Stimulated activated CD8-positive, alpha-beta memory T cell treated with anti-CD3 and anti-CD28 coated beads, Interleukin-7, amount 100 ng/mL, for 48 hours (primary cell): ENCODE results near the gene SOX18.
"Not testable (repeated sequence)": the region's sequence is repeated elsewhere in the genome, so short reads cannot be mapped to it uniquely, and the experiment has no call there.

Source experiments
- DNase-seq, 2 donors: peaks; one replicate each; pipeline ENCODE4 v3.0.0-alpha.2; 2020; ENCODE audit warnings: low read depth in 1 of 2; ENCODE audit errors: extremely low read depth in 1 of 2

Gene SOX18

DNA sequence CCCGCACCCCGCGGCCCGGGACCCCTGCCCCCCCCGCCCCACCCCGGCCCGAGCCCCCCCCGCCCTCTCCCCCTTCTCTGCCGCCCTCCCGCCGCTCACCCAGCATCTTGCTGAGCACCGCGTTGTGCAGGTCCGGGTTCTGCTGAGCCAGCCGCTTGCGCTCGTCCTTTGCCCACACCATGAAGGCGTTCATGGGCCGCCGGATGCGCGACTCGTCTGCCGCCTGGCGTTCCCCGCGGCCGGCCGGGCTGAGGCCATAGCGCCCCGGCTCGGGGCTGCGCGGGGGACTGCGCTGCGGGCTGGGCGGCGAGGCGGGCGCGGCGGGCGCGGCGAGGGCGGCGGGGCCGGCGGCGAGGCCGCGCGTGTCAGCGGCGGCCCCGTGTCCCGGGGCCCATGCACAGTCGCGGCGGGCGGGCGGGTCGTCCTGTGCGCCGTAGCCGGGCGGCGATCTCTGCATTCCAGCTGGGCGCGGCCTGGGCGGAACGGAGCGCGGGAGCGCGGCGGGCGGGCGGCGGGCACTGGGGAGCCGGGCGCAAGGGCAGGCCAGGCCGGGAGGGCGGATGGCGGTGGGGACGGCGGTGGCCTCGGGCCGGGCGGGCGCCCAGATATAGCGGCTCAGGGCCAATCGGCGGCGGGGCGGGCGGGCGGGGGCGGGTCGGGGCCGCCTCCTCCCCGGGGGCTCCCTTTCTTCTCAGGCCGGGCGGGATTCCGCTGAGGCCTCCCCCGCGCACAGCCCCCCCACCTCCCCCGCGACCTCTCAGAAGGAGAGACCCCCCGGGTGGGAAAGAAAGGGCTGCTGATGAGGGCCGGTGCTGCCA lies at the start of gene SOX18:
Gene SOX18, minus strand, starts transcription at position 580 of the 818 bp plus-strand sequence. Its CDS starts 123 bp downstream, at position 457.
- DNase-seq = no peak

DNA sequence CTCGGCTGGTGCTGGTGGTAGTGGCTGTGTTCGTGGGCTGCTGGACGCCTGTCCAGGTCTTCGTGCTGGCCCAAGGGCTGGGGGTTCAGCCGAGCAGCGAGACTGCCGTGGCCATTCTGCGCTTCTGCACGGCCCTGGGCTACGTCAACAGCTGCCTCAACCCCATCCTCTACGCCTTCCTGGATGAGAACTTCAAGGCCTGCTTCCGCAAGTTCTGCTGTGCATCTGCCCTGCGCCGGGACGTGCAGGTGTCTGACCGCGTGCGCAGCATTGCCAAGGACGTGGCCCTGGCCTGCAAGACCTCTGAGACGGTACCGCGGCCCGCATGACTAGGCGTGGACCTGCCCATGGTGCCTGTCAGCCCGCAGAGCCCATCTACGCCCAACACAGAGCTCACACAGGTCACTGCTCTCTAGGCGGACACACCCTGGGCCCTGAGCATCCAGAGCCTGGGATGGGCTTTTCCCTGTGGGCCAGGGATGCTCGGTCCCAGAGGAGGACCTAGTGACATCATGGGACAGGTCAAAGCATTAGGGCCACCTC lies 49.1 kb upstream of the SOX18 start:
- no peak for DNase-seq

DNA sequence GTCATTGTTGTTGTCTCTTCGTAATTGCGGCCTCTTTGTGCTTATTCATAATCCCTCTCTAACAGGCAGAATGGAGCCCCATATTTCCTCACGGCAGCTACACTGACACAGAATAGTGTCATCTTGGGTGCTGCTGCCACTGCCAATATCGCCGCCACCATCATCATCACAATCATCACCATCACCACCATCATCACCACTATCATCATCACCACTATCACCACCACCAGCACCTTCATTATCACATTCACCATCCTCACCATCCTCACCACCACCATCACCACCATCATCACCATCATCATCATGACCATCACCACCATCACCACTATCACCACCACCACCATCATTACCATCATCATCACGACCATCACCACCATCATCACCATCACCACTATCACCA lies 47.1 kb upstream of the SOX18 start:
- no peak for DNase-seq

DNA sequence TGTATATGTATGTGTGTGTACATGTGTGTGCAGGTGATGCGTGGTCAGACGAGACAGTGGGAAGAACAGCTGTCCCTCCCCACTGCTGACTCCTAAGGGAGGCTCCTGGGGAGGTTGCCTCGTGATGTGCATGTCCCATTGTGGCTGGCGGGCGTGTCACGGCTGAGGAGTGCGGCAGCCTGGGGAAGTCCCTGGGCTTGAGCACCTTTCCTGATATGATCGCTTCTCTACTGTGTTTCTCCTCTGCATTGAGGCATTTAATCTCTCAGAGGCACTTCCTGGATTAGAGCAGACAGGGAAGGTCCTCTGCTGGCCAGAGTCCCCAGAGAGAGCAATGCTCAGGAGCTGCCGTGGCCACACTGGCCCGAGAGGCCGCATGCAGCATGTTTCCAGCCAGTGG lies 46.5 kb upstream of the SOX18 start:
- no peak for DNase-seq

DNA sequence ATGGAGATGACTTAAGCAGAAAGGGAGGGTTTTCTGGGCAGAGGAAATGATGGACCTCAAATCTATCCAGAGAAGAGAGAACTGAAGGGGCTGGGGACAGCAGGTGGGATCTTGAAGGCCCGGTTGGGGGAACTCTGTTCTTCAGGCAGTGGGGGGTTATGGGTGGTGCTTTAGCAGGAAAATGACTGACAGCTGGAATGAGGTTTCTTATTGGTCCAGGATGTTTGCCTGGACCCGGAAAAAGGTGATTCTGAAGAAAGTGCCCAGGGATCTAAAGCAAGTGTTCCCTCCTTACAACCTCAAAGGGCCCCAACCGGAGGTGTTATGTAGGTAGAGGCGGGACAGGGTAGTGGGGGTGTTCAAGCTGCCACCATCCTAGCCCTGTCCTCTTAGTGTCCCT lies 46.0 kb upstream of the SOX18 start:
- DNase-seq = no peak

DNA sequence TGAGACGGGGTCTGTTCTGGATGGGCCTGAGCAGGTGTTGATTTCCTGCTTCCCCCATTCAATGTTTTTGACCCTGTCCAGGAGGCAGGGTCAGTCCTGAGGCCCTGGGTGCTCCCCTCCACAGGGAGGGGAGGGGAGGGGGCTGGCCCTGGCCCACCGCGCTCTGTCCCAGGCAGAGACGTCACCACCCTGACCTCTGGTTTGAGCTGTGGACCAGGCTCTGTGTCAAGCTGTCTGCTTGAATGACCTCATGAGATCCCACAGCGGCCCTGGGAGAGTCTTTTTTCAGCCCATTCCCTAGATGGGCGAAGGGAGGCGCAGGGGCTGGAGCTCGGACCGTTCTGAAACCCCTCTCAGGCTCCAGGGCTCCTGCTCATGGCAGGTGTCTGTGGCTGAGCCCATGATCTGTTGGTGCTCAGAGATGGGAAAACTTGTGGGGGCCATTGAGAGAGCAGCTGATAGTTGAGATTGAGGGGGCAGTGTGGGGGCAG lies 43.6 kb upstream of the SOX18 start:
- DNase-seq = no peak

- no peak for DNase-seq
These were observed 43.0 kb upstream of the SOX18 start for GRCh38 chr20:64092258-64093012.

DNA sequence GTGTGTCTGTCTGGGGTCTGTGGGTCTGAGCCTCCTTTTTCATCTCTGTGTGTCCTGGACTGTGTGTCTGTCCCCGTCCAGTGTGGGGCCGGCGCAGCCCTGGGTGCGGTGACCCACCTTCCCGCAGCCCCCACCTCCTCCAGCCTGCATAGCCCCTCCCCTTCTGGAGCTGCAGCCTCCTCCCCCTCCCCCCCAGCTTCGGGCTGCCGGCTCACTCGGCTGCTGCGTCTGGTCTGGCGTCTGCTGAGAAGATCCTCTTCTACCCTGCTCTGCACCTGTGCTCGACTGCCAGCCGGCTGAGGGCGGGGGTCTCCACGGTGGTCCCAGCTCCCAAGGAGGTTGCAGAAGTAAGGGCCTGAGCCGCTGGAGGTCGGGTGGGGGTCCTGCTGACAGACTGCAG lies 42.3 kb upstream of the SOX18 start:
- DNase-seq = no peak

DNA sequence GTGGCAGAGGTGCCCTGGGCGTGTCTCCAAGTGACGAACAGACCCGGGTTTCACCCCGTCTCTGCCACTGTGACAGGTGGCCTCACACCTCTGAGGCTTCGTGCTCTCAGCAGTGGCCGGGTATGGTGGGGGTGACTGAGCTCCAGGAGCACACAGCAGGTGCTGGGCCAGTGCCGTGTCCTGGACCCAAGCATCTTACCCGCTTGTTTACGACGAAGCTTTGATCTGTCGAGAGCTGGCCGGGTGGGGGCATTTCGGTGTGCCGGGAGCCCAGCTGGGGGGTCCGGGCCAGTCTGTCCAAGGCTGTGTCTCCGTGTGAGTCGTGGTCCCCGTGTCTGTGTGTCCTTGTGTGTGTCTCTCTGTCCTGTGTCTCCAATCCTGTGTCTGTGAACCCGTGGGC lies 41.9 kb upstream of the SOX18 start:
- DNase-seq = no peak

DNA sequence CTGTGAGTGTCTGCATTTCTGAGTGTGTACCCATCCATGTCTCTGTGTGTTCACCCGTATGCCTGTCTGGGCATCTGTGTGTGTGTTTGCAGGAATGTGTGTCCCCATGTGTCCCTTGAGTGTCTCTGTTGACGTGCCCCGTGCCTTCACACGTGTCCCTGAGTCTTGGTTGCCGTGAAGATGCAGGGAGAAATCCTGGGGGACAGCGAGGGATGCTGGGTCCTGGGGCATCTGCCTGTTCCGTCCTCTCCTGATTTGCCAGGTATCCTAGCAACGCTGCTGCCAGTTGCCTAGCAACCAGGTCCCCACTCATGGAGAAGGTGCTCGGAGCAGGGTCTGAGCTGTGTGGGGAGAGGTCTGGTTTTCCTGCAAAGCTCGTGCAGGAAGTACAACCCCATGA lies 40.7 kb upstream of the SOX18 start:
- no peak for DNase-seq

DNA sequence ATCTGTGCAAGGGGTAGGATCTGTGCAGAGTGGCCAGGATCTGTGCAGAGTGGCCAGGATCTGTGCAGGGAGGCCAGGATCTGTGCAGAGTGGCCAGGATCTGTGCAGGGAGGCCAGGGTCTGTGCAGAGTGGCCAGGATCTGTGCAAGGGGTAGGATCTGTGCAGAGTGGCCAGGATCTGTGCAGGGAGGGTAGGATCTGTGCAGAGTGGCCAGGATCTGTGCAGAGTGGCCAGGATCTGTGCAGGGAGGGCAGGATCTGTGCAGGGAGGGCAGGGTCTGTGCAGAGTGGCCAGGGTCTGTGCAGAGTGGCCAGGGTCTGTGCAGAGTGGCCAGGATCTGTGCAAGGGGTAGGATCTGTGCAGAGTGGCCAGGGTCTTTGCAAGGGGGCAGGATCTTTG lies 39.1 kb upstream of the SOX18 start:
- DNase-seq = not testable (repeated sequence)

GRCh38 chr20:64087226-64087825 lies 37.9 kb upstream of the SOX18 start:
- DNase-seq = not testable (repeated sequence)

DNA sequence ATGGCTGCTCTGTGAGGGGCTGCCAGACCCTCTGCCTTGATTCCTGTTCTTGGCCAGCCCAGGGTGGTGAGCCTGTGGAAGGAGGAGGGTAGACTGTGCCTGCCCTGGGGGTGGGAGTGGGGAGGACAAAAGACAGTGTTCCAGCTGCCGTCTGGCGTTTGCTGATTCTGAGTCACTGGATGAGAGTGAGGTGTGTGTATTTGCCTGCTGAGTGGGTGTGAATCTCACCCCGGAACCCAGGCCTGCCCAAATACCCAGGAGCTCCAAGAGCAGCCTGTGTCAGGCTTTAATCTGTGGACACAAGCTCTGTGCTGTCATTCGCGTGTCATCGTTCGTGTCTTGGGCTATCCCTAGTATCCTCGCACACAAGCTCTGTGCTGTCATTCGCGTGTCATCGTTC lies 37.4 kb upstream of the SOX18 start:
- no peak for DNase-seq

GRCh38 chr20:64084685-64085152 lies 35.3 kb upstream of the SOX18 start:
- no peak for DNase-seq

DNA sequence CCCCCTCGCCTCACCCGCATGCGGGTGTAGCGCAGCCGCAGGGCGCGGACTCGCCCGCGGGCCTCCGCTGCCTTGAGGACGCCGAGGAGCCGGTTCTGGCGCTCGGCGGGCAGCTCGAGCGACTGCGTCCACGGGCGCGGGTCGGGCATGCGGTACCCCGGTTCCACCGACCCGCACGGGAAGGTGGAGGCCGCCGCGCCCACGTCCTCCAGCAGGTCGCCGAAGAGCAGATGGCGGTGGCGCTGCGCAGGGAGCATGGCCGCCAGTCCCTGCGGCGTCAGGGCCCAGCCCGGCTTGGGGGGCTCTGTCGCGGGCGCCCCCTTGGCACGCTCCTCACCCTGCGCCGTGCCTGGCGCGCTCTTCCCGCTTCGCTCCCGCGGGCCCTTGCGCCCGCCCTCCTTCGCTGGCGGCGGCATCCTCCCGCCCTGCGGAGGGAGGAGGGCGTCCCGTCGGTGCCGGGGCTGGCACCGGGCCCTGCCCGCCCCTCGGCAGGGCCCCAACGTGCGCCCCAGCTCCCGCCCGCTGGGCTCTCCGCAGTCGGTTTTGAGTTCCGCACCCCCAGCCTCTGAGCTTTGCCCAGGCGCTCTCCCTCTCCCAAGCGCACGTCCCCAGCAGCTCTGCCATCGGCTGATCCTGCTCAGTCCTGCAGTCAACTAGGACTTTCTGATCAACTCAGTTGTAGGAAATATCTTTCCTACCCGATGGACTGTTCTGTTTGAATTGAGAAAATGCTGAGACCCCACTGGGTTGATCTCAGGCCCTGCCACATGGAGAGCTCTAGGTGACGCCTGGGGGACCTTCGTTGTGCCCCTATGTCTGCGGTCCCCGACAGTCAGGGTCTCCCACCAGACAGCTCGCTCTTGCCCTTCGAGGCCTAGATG lies 34.6 kb upstream of the SOX18 start, which contains the start of gene LKAAEAR1:
Gene LKAAEAR1, minus strand, starts transcription at position 595 of the 881 bp plus-strand sequence. Its CDS starts 179 bp downstream, at position 416.
- no peak for DNase-seq

DNA sequence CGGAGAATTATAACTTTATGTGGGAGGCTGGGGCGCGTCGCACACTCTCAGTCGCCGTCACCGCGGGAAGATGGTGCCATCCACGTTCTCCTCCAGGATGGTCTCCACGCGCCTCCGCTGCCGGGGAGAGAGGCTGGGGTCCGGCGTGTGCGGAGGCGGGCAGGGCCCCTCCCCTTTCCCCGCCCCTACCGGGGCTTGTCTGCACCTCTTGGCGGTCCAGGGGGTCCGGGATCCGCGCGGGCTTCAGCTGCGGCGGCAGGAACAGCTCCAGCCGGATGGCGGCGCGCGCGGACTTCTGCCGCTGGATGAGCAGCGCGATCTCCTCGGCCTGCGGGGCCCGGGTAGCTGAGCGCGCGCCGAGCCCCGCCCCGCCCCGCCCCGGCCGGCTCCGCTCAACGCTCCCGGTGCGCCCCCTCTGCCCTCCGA lies 34.0 kb upstream of the SOX18 start:
- peak in 1 of 2 donors; percentile 63 for DNase-seq

DNA sequence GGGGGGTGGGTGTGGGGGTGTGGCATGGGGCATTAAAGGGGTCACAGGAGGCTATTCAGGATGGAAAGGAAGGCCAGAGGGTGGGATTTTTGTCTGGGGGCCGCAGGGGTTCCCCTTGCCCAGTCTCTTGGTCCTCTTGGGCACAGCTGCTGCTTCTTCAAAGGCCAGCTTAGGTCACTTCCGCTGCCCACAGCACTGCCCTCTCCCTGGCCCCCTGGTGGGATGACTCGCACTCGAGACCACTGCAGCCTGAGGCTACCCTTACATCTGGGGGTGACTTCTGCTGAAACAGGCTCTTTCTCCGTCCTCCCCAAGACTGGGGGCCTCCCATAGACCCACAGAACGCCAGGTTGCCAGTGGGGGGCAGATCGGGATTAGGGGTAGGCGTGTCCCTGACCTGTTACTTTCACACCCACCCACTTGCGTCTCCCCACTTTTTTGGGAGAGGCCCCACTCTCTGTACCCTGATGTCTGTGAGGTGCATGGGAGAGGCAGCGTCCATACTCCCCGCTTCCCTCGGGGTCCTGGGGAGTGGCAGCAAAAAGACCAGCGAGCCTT lies 33.5 kb upstream of the SOX18 start:
- DNase-seq = no peak

DNA sequence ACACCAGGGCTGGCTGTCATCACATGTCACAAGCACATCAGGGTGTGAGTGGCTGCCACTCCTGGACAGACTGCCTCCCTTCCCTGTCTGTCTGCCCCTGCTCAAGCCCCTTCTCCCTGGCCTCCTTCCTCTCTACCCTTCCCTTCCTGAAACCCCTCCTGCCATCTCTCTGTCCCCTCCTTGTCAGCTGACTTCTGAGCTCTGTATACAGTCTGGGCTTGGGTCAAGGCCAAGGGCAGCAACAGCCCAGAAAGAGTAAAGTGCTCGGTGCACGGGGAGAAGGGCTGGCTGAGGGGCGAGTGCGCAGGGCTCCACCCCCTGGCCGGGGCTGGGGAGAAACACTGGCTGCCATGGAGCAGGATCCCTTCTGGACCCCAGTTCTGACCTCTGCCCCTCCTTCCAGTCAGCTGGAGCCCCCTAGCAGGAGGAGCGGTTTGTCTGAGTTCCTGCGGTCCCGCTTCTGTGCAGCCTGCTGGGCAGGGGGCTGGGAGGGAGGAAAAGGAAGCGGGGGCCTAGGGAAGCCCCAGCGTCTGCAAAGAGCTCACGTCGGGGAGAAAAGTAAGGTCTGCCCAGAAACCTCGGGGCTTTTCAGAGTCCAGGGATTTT lies 32.8 kb upstream of the SOX18 start:
- DNase-seq = no peak

DNA sequence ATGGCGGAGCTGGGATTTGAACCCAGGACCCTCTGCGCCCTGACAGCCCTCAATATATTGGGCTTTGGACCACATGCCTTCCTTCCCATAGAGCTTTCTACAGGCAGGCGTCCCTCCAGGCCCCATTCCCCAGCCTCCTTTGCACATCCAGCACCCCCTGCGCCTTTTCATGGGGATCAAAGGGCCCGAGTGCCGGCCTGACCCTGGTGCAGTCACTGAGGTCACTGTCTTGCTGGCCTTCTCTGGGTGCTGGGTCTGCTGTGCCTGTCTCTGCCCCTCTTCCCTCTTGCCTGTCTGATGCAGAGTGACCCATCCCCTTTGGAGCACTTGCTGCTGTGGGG lies 32.2 kb upstream of the SOX18 start:
- DNase-seq = no peak
